PC-3 (cell line): ENCODE measurements around the gene TPK1. TPM values are rescaled to one million over a fixed set of nuclear protein-coding genes. Genes with fewer than 3 reads are reported as not detected.

Source experiments
- ATAC-seq: fragments of 200-7000 bp; cut with Tn5 transposase; 2 replicates; pipeline ENCODE4 v1.9.1; 2020; ENCODE audit warnings: mild to moderate bottlenecking, moderate library complexity
- BruUV-seq: library from RNA; stranded (reverse); fragments of 400-500 nt; replicated peaks from 2 replicates; lab custom pipeline; 2021; lab: Mats Ljungman, UMichigan
- CTCF ChIA-PET: fragments of 300-600 bp; sonication (Branson Sonifier 250); formaldehyde crosslinking; loops from one replicate; lab custom pipeline; 2022; ENCODE audit warnings: antibody characterized with exemption; lab: Charles Lee
- POLR2A ChIA-PET: fragments of 300-600 bp; sonication (Branson Sonifier 250); formaldehyde crosslinking; loops from one replicate; lab custom pipeline; 2022; ENCODE audit warnings: antibody characterized with exemption; ENCODE audit not compliant: unreplicated experiment; lab: Charles Lee
- DNase-seq: peaks from one replicate; pipeline ENCODE4 v3.0.0-alpha.2; 2015
- H2AFZ ChIP-seq: fragments of 300-600 bp; sonication (generic); 2 replicates; pipeline ENCODE4 v1.6.0; 2016; ENCODE audit warnings: antibody characterized with exemption, low read length
- H3F3A ChIP-seq: fragments of 300-600 bp; sonication (generic); one replicate; pipeline ENCODE4 v1.6.0; 2017; ENCODE audit warnings: antibody characterized with exemption, low read length, control low read depth, mild to moderate bottlenecking; ENCODE audit not compliant: unreplicated experiment
- H3K27ac ChIP-seq: fragments of 300-600 bp; sonication (generic); 2 replicates; pipeline ENCODE4 v1.5.1; 2016; ENCODE audit warnings: mild to moderate bottlenecking, low read length
- H3K27me3 ChIP-seq: fragments of 300-600 bp; sonication (generic); 2 replicates; pipeline ENCODE4 v1.6.1; 2016; ENCODE audit warnings: low read length, mixed read lengths
- H3K36me3 ChIP-seq: fragments of 300-600 bp; sonication (generic); 2 replicates; pipeline ENCODE4 v1.6.1; 2016; ENCODE audit warnings: low read depth, mixed run types, low read length, mixed read lengths
- H3K4me1 ChIP-seq: fragments of 300-600 bp; sonication (generic); 2 replicates; pipeline ENCODE4 v1.5.1; 2016; ENCODE audit warnings: low read length; ENCODE audit not compliant: insufficient read depth
- H3K4me2 ChIP-seq: fragments of 300-600 bp; sonication (generic); 2 replicates; pipeline ENCODE4 v1.6.0; 2016; ENCODE audit warnings: low read length
- H3K4me3 ChIP-seq: fragments of 300-600 bp; sonication (generic); 2 replicates; pipeline ENCODE4 v1.5.1; 2016; ENCODE audit warnings: mild to moderate bottlenecking, low read length, mixed read lengths
- H3K79me2 ChIP-seq: fragments of 300-600 bp; sonication (generic); 2 replicates; pipeline ENCODE4 v1.6.1; 2017; ENCODE audit warnings: low read length, mixed read lengths
- H3K9ac ChIP-seq: fragments of 300-600 bp; sonication (generic); 2 replicates; pipeline ENCODE4 v1.6.0; 2016; ENCODE audit warnings: mild to moderate bottlenecking, low read length
- H3K9me2 ChIP-seq: fragments of 300-600 bp; sonication (generic); replicated peaks from 2 replicates; pipeline ENCODE4 v1.6.1; 2016; ENCODE audit warnings: mixed run types, low read length, mixed read lengths
- H3K9me3 ChIP-seq: fragments of 300-600 bp; sonication (generic); 2 replicates; pipeline ENCODE4 v1.6.1; 2016; ENCODE audit warnings: low read length, mixed read lengths
- H4K20me1 ChIP-seq: fragments of 300-600 bp; sonication (generic); 2 replicates; pipeline ENCODE4 v1.6.1; 2016; ENCODE audit warnings: low read length, mixed read lengths
- EZH2 ChIP-seq: fragments of 300-600 bp; sonication (generic); IDR thresholded peaks from one replicate; pipeline ENCODE4 v1.6.1; 2017; ENCODE audit warnings: antibody characterized with exemption, mild to moderate bottlenecking, low read length; ENCODE audit not compliant: unreplicated experiment
- EZH2phosphoT487 ChIP-seq: fragments of 300-600 bp; sonication (generic); IDR thresholded peaks from 2 replicates; pipeline ENCODE4 v1.6.1; 2018; ENCODE audit warnings: mild to moderate bottlenecking, antibody characterized with exemption, low read length, borderline replicate concordance
- intact Hi-C: fragments of 100-400 bp; cut with micrococcal nuclease; formaldehyde crosslinking; loops from 2 replicates; pipeline ENCODE4 v1.9.0; 2023
- total RNA-seq: library from RNA; depleted of rRNA; stranded (reverse); fragments of >200 nt; gene quantifications from 2 replicates; pipeline ENCODE4 v1.2.3, GENCODE V29; 2014
- TF ChIP-seq, protein P1 (sequence below): fragments of 300-600 bp; sonication (generic); conservative IDR thresholded peaks from 2 replicates; pipeline ENCODE4 v1.5.1; 2017; ENCODE audit warnings: antibody characterized with exemption, low read depth, mild to moderate bottlenecking, low read length

Gene TPK1
- total RNA-seq, 1 experiment from 2014 or later = 4.5 TPM

DNA sequence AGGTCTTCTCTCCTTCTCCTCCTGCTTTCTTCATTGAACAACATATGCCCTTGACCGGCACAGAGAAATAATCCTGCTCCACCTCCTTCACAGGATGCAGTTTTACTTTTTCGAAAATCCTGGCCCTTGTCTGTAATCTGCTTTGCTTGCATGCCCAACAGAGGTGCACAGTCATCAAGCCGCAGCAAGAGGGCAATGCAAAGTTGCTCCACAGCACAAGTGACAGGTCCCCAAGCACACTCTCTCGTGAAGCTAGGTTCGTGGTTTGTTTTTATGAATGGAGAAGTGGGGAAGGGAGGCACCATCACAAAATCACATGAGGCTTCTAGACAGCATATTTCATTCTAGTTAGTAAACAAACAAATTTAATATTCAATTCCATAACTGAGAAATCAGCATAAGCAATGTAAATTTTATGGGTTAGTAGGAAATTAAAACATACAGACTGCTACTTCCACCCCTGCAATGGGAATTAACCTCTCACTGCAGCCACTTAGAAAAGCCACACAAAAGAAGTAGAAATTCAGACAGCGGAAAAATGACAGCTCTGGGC lies 178.8 kb downstream of the TPK1 start:
- POLR2A ChIA-PET = no interaction called here
- no peaks in the 10 kb centered on the region for H3K9me3 ChIP-seq

DNA sequence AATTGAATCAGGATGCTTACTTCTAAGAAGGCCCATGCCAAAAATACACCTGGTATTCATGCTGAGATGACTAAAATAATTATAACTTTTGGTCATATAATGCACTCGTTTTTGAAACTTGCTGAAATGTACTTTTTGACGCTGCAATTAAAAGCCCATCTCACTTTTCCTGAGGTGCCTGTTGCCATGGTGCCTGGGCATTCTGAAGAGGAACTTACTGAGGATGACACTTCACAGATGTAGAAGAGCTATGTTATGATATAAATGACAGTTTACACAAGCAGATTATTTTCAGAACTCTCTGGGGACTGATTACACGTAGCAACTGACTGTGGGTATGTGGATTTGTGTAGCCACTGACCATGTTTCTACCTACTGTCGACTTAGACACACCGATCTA lies 182.4 kb downstream of the TPK1 start:
- H3K36me3 ChIP-seq = no peaks in the 10 kb centered on the region
- no peak for ATAC-seq
- no peak overlapping the region for H3K9ac ChIP-seq
- H3F3A ChIP-seq = no peaks in the 10 kb centered on the region
- TF ChIP-seq EZH2phosphoT487 = no peak
- TF ChIP-seq, protein P1, sequence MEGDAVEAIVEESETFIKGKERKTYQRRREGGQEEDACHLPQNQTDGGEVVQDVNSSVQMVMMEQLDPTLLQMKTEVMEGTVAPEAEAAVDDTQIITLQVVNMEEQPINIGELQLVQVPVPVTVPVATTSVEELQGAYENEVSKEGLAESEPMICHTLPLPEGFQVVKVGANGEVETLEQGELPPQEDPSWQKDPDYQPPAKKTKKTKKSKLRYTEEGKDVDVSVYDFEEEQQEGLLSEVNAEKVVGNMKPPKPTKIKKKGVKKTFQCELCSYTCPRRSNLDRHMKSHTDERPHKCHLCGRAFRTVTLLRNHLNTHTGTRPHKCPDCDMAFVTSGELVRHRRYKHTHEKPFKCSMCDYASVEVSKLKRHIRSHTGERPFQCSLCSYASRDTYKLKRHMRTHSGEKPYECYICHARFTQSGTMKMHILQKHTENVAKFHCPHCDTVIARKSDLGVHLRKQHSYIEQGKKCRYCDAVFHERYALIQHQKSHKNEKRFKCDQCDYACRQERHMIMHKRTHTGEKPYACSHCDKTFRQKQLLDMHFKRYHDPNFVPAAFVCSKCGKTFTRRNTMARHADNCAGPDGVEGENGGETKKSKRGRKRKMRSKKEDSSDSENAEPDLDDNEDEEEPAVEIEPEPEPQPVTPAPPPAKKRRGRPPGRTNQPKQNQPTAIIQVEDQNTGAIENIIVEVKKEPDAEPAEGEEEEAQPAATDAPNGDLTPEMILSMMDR = no peak
- no peak for TF ChIP-seq EZH2
- no TSS peak for BruUV-seq
- no peak for DNase-seq
- ChIA-PET CTCF (no interaction called here), POLR2A (no interaction called here)
- H3K27ac ChIP-seq = no peak overlapping the region
- no peaks in the 10 kb centered on the region for H3K79me2 ChIP-seq
- no peaks in the 10 kb centered on the region for H4K20me1 ChIP-seq
- no peak overlapping the region for H3K4me3 ChIP-seq
- no peak overlapping the region for H3K4me2 ChIP-seq
- H3K9me2 ChIP-seq = no peaks in the 10 kb centered on the region
- no peaks in the 10 kb centered on the region for H3K27me3 ChIP-seq
- no peaks in the 10 kb centered on the region for H3K4me1 ChIP-seq
- intact Hi-C loops = no loop called here
- H3K9me3 ChIP-seq = no peaks in the 10 kb centered on the region
- no peak overlapping the region for H2AFZ ChIP-seq

More for the DNA sequence above, 178.8 kb downstream of the TPK1 start:
- no TSS peak for BruUV-seq
- H3K27ac ChIP-seq = no peak overlapping the region
- no peak for DNase-seq
- no peaks in the 10 kb centered on the region for H3K4me1 ChIP-seq
- no peaks in the 10 kb centered on the region for H3K27me3 ChIP-seq
- no peak overlapping the region for H3K4me3 ChIP-seq
- intact Hi-C loops = no loop called here
- H3K9ac ChIP-seq = no peak overlapping the region
- H3K36me3 ChIP-seq = no peaks in the 10 kb centered on the region
- no peaks in the 10 kb centered on the region for H3F3A ChIP-seq
- CTCF ChIA-PET = no interaction called here
- H3K4me2 ChIP-seq = no peak overlapping the region
- H2AFZ ChIP-seq = no peak overlapping the region
- H4K20me1 ChIP-seq = no peaks in the 10 kb centered on the region
- no peaks in the 10 kb centered on the region for H3K79me2 ChIP-seq
- H3K9me2 ChIP-seq = no peaks in the 10 kb centered on the region
- ATAC-seq = peak; percentile 64
- TF ChIP-seq EZH2phosphoT487 = no peak
- TF ChIP-seq, protein P1 = peak; percentile 7; the same call in 1 of the 2 replicates

DNA sequence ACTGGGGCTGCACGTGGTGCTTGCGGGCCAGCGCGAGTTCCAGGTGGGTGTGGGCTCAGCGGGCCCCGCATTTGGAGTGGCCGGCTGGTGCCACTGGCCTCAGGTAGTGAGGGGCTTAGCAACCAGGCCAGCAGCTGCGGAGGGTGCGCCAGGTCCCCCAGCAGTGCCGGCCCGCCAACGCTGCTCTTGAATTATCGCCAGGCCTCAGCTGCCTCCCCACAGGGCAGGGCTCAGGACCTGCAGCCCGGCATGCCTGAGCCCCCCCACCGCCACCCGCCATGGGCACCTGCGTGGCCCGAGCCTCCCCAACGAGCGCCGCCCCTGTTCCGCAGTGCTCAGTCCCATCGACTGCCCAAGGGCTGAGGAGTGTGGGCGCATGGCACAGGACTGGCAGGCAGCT lies 185.4 kb downstream of the TPK1 start:
- H3K79me2 ChIP-seq = no peaks in the 10 kb centered on the region
- no peak overlapping the region for H3K27ac ChIP-seq
- no peaks in the 10 kb centered on the region for H3K4me1 ChIP-seq
- H2AFZ ChIP-seq = no peak overlapping the region
- no peak for DNase-seq
- no peak overlapping the region for H3K4me2 ChIP-seq
- no peak overlapping the region for H3K9ac ChIP-seq
- BruUV-seq = no TSS peak
- H4K20me1 ChIP-seq = no peaks in the 10 kb centered on the region
- TF ChIP-seq, protein P1 = no peak
- TF ChIP-seq EZH2phosphoT487 (no peak), EZH2 (no peak)
- intact Hi-C loops = no loop called here
- H3K9me2 ChIP-seq = no peaks in the 10 kb centered on the region
- H3K27me3 ChIP-seq = no peaks in the 10 kb centered on the region
- CTCF ChIA-PET = no interaction called here
- H3K4me3 ChIP-seq = no peak overlapping the region
- POLR2A ChIA-PET = no interaction called here
- no peak for ATAC-seq
- no peaks in the 10 kb centered on the region for H3F3A ChIP-seq
- no peaks in the 10 kb centered on the region for H3K36me3 ChIP-seq
- H3K9me3 ChIP-seq = no peaks in the 10 kb centered on the region
